ENCODE data around the gene CCDC6.
"Not testable (repeated sequence)": the region's sequence is repeated elsewhere in the genome, so short reads cannot be mapped to it uniquely, and the experiment has no call there.

The CCDC6 gene

GRCh38 chr10:59884893-59885292 lies 21.5 kb downstream of the CCDC6 start:
- not testable (repeated sequence) for H3K4me3 ChIP-seq (ENCODE audit: low read length in 2 of 2); H3K36me3 ChIP-seq (ENCODE audit: control insufficient read depth in 2 of 2, insufficient read depth in 2 of 2, low read length in 2 of 2); H3K27ac ChIP-seq (ENCODE audit: low read depth in 2 of 2, low read length in 2 of 2); H3K9me3 ChIP-seq (ENCODE audit: control insufficient read depth in 2 of 2, low read length in 2 of 2); H3K4me1 ChIP-seq (ENCODE audit: control insufficient read depth in 2 of 2, insufficient read depth in 2 of 2, low read length in 2 of 2); H3K27me3 ChIP-seq (ENCODE audit: control insufficient read depth in 2 of 2, insufficient read depth in 2 of 2, low read length in 2 of 2); H3K9ac ChIP-seq (ENCODE audit: low read depth in 1 of 2, low read length in 2 of 2)

- no peak overlapping the region for H3K27ac ChIP-seq (ENCODE audit: low read depth in 2 of 2, low read length in 2 of 2)
- H3K36me3 ChIP-seq (ENCODE audit: control insufficient read depth in 2 of 2, insufficient read depth in 2 of 2, low read length in 2 of 2): no peaks in the 10 kb centered on the region
- H3K27me3 ChIP-seq (ENCODE audit: control insufficient read depth in 2 of 2, insufficient read depth in 2 of 2, low read length in 2 of 2): no peaks in the 10 kb centered on the region
- H3K4me1 ChIP-seq (ENCODE audit: control insufficient read depth in 2 of 2, insufficient read depth in 2 of 2, low read length in 2 of 2): no peaks in the 10 kb centered on the region
- H3K9me3 ChIP-seq (ENCODE audit: control insufficient read depth in 2 of 2, low read length in 2 of 2): no peaks in the 10 kb centered on the region
- H3K9ac ChIP-seq (ENCODE audit: low read depth in 1 of 2, low read length in 2 of 2): no peak overlapping the region
- H3K4me3 ChIP-seq (ENCODE audit: low read length in 2 of 2): no peak overlapping the region
Measured at GRCh38 chr10:59881640-59882039, 24.7 kb downstream of the CCDC6 start.

GRCh38 chr10:59880971-59881510 lies 25.3 kb downstream of the CCDC6 start:
- no peak overlapping the region for H3K9ac ChIP-seq (ENCODE audit: low read depth in 1 of 2, low read length in 2 of 2)
- no peak overlapping the region for H3K27ac ChIP-seq (ENCODE audit: low read depth in 2 of 2, low read length in 2 of 2)
- H3K9me3 ChIP-seq (ENCODE audit: control insufficient read depth in 2 of 2, low read length in 2 of 2): no peaks in the 10 kb centered on the region
- H3K4me3 ChIP-seq (ENCODE audit: low read length in 2 of 2): no peak overlapping the region
- H3K36me3 ChIP-seq (ENCODE audit: control insufficient read depth in 2 of 2, insufficient read depth in 2 of 2, low read length in 2 of 2): no peaks in the 10 kb centered on the region
- H3K27me3 ChIP-seq (ENCODE audit: control insufficient read depth in 2 of 2, insufficient read depth in 2 of 2, low read length in 2 of 2): no peaks in the 10 kb centered on the region
- H3K4me1 ChIP-seq (ENCODE audit: control insufficient read depth in 2 of 2, insufficient read depth in 2 of 2, low read length in 2 of 2): no peaks in the 10 kb centered on the region

- Histone ChIP-seq H3K9me3 (ENCODE audit: control insufficient read depth in 2 of 2, low read length in 2 of 2) (no peaks in the 10 kb centered on the region), H3K4me3 (ENCODE audit: low read length in 2 of 2) (no peak overlapping the region), H3K36me3 (ENCODE audit: control insufficient read depth in 2 of 2, insufficient read depth in 2 of 2, low read length in 2 of 2) (no peaks in the 10 kb centered on the region), H3K4me1 (ENCODE audit: control insufficient read depth in 2 of 2, insufficient read depth in 2 of 2, low read length in 2 of 2) (no peaks in the 10 kb centered on the region), H3K9ac (ENCODE audit: low read depth in 1 of 2, low read length in 2 of 2) (no peak overlapping the region), H3K27ac (ENCODE audit: low read depth in 2 of 2, low read length in 2 of 2) (no peak overlapping the region), H3K27me3 (ENCODE audit: control insufficient read depth in 2 of 2, insufficient read depth in 2 of 2, low read length in 2 of 2) (no peaks in the 10 kb centered on the region)
Measured at GRCh38 chr10:59880019-59880717, 26.2 kb downstream of the CCDC6 start.

- no peaks in the 10 kb centered on the region for H3K27me3 ChIP-seq (ENCODE audit: control insufficient read depth in 2 of 2, insufficient read depth in 2 of 2, low read length in 2 of 2)
- H3K4me3 ChIP-seq (ENCODE audit: low read length in 2 of 2): no peak overlapping the region
- H3K36me3 ChIP-seq (ENCODE audit: control insufficient read depth in 2 of 2, insufficient read depth in 2 of 2, low read length in 2 of 2): no peaks in the 10 kb centered on the region
- H3K9me3 ChIP-seq (ENCODE audit: control insufficient read depth in 2 of 2, low read length in 2 of 2): no peaks in the 10 kb centered on the region
- no peak overlapping the region for H3K9ac ChIP-seq (ENCODE audit: low read depth in 1 of 2, low read length in 2 of 2)
- no peaks in the 10 kb centered on the region for H3K4me1 ChIP-seq (ENCODE audit: control insufficient read depth in 2 of 2, insufficient read depth in 2 of 2, low read length in 2 of 2)
- no peak overlapping the region for H3K27ac ChIP-seq (ENCODE audit: low read depth in 2 of 2, low read length in 2 of 2)
Measured at GRCh38 chr10:59879363-59879913, 26.9 kb downstream of the CCDC6 start.

- no peak overlapping the region for H3K4me3 ChIP-seq (ENCODE audit: low read length in 2 of 2)
- H3K9ac ChIP-seq (ENCODE audit: low read depth in 1 of 2, low read length in 2 of 2): no peak overlapping the region
- H3K36me3 ChIP-seq (ENCODE audit: control insufficient read depth in 2 of 2, insufficient read depth in 2 of 2, low read length in 2 of 2): no peaks in the 10 kb centered on the region
- H3K9me3 ChIP-seq (ENCODE audit: control insufficient read depth in 2 of 2, low read length in 2 of 2): no peaks in the 10 kb centered on the region
- peaks cover 0 to 4% of the 10 kb centered on the region in 2 donors for H3K4me1 ChIP-seq (ENCODE audit: control insufficient read depth in 2 of 2, insufficient read depth in 2 of 2, low read length in 2 of 2)
- H3K27ac ChIP-seq (ENCODE audit: low read depth in 2 of 2, low read length in 2 of 2): no peak overlapping the region
- H3K27me3 ChIP-seq (ENCODE audit: control insufficient read depth in 2 of 2, insufficient read depth in 2 of 2, low read length in 2 of 2): no peaks in the 10 kb centered on the region
Measured at GRCh38 chr10:59878915-59879314, 27.4 kb downstream of the CCDC6 start.

- no peaks in the 10 kb centered on the region for H3K36me3 ChIP-seq (ENCODE audit: control insufficient read depth in 2 of 2, insufficient read depth in 2 of 2, low read length in 2 of 2)
- H3K9me3 ChIP-seq (ENCODE audit: control insufficient read depth in 2 of 2, low read length in 2 of 2): no peaks in the 10 kb centered on the region
- no peak overlapping the region for H3K4me3 ChIP-seq (ENCODE audit: low read length in 2 of 2)
- H3K9ac ChIP-seq (ENCODE audit: low read depth in 1 of 2, low read length in 2 of 2): no peak overlapping the region
- no peaks in the 10 kb centered on the region for H3K27me3 ChIP-seq (ENCODE audit: control insufficient read depth in 2 of 2, insufficient read depth in 2 of 2, low read length in 2 of 2)
- H3K27ac ChIP-seq (ENCODE audit: low read depth in 2 of 2, low read length in 2 of 2): no peak overlapping the region
- peaks cover 2 to 10% of the 10 kb centered on the region in 2 donors for H3K4me1 ChIP-seq (ENCODE audit: control insufficient read depth in 2 of 2, insufficient read depth in 2 of 2, low read length in 2 of 2)
Measured at GRCh38 chr10:59878289-59878688, 28.1 kb downstream of the CCDC6 start.

- Histone ChIP-seq H3K9ac (ENCODE audit: low read depth in 1 of 2, low read length in 2 of 2) (no peak overlapping the region), H3K9me3 (ENCODE audit: control insufficient read depth in 2 of 2, low read length in 2 of 2) (no peaks in the 10 kb centered on the region), H3K27me3 (ENCODE audit: control insufficient read depth in 2 of 2, insufficient read depth in 2 of 2, low read length in 2 of 2) (no peaks in the 10 kb centered on the region), H3K36me3 (ENCODE audit: control insufficient read depth in 2 of 2, insufficient read depth in 2 of 2, low read length in 2 of 2) (no peaks in the 10 kb centered on the region), H3K4me1 (ENCODE audit: control insufficient read depth in 2 of 2, insufficient read depth in 2 of 2, low read length in 2 of 2) (peaks cover 12 to 16% of the 10 kb centered on the region in 2 donors), H3K27ac (ENCODE audit: low read depth in 2 of 2, low read length in 2 of 2) (no peak overlapping the region), H3K4me3 (ENCODE audit: low read length in 2 of 2) (no peak overlapping the region)
Measured at GRCh38 chr10:59877191-59877671, 29.1 kb downstream of the CCDC6 start.

- H3K4me3 ChIP-seq (ENCODE audit: low read length in 2 of 2): no peak overlapping the region
- H3K4me1 ChIP-seq (ENCODE audit: control insufficient read depth in 2 of 2, insufficient read depth in 2 of 2, low read length in 2 of 2): peaks cover 15 to 16% of the 10 kb centered on the region in 2 donors
- no peaks in the 10 kb centered on the region for H3K36me3 ChIP-seq (ENCODE audit: control insufficient read depth in 2 of 2, insufficient read depth in 2 of 2, low read length in 2 of 2)
- no peaks in the 10 kb centered on the region for H3K9me3 ChIP-seq (ENCODE audit: control insufficient read depth in 2 of 2, low read length in 2 of 2)
- no peaks in the 10 kb centered on the region for H3K27me3 ChIP-seq (ENCODE audit: control insufficient read depth in 2 of 2, insufficient read depth in 2 of 2, low read length in 2 of 2)
- no peak overlapping the region for H3K27ac ChIP-seq (ENCODE audit: low read depth in 2 of 2, low read length in 2 of 2)
- no peak overlapping the region for H3K9ac ChIP-seq (ENCODE audit: low read depth in 1 of 2, low read length in 2 of 2)
Measured at GRCh38 chr10:59876695-59877094, 29.7 kb downstream of the CCDC6 start.

- not testable (repeated sequence) for H3K9ac ChIP-seq (ENCODE audit: low read depth in 1 of 2, low read length in 2 of 2); H3K4me3 ChIP-seq (ENCODE audit: low read length in 2 of 2); H3K27ac ChIP-seq (ENCODE audit: low read depth in 2 of 2, low read length in 2 of 2); H3K9me3 ChIP-seq (ENCODE audit: control insufficient read depth in 2 of 2, low read length in 2 of 2); H3K27me3 ChIP-seq (ENCODE audit: control insufficient read depth in 2 of 2, insufficient read depth in 2 of 2, low read length in 2 of 2); H3K36me3 ChIP-seq (ENCODE audit: control insufficient read depth in 2 of 2, insufficient read depth in 2 of 2, low read length in 2 of 2)
- peaks cover 15 to 16% of the 10 kb centered on the region in 2 donors for H3K4me1 ChIP-seq (ENCODE audit: control insufficient read depth in 2 of 2, insufficient read depth in 2 of 2, low read length in 2 of 2)
Measured at GRCh38 chr10:59876208-59876607, 30.1 kb downstream of the CCDC6 start.
